ENCODE results near the gene JPH2. TPM values are rescaled to one million over a fixed set of nuclear protein-coding genes. Genes with fewer than 3 reads are reported as not detected.
A peak's percentile ranks its signal among the peaks of the same experiment; 100 is the strongest.

The JPH2 gene
- total RNA-seq, 2 donors from 2014 or later, result 0.97 TPM; not detected in 1

DNA sequence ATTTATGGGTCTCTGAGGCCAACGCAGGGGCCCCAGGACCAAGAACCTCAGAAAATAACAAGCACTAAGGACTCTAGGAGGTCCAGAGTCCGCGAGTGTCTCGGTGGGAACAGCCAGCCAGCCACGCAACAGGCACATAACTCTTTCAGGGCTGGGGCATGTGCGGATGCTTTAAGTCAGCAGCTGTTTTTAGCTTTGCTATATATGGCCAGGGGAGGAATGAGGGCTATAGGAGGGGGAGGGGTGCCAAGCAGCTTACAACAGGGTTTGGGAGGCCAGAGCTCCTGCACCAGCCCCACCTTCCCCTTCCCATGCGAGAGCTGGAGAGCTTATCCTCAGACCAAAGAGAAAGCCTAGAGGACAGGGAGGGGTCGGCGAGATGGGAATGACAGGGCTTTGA lies 6.2 kb downstream of the JPH2 start:
- ATAC-seq, result no peak
- Mint-ChIP-seq H3K27ac (no peak overlapping the region), H3K9me3 (no peaks in the 10 kb centered on the region), H3K36me3 (peaks cover 0 to 4% of the 10 kb centered on the region in 2 donors)
- no peak for DNase-seq (ENCODE audit: low spot score in 2 of 2)

DNA sequence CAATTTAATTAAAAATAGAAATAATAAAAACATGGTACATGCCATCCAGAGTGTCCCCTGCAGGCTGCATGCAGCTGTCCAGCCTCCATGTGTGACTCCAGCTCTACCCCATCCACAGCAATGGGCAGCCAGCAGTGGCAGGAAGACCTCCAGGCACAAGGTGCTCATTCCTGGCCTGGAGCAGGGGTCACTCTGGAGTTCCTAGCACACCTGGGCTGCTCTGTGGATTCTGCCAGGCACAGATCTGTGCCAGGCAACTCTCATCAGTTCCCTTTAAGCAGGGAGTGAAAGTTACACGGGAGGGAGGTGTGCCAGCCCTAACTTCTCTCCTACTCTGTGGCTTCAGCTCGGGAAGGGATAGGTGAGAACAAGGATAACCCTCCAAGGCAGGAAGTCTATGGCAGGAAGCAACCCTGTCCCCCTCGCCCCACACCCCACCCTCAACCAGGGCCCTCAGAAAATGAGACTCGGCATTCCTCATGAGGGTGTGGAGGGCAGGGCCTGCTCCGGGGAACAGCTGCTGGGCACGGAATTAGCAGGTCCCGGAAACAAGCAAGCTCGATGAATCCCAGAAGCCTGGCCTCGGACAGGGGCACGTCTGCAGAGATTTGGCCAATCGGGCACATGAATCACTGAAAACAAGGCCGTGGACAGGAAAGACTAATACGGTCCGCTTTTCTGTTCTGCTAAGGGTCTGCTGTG lies 10.0 kb downstream of the JPH2 start:
- Mint-ChIP-seq H3K36me3 (no peaks in the 10 kb centered on the region), H3K27ac (no peak overlapping the region), H3K9me3 (no peaks in the 10 kb centered on the region)
- ATAC-seq (no peak), DNase-seq (ENCODE audit: low spot score in 2 of 2) (no peak)

DNA sequence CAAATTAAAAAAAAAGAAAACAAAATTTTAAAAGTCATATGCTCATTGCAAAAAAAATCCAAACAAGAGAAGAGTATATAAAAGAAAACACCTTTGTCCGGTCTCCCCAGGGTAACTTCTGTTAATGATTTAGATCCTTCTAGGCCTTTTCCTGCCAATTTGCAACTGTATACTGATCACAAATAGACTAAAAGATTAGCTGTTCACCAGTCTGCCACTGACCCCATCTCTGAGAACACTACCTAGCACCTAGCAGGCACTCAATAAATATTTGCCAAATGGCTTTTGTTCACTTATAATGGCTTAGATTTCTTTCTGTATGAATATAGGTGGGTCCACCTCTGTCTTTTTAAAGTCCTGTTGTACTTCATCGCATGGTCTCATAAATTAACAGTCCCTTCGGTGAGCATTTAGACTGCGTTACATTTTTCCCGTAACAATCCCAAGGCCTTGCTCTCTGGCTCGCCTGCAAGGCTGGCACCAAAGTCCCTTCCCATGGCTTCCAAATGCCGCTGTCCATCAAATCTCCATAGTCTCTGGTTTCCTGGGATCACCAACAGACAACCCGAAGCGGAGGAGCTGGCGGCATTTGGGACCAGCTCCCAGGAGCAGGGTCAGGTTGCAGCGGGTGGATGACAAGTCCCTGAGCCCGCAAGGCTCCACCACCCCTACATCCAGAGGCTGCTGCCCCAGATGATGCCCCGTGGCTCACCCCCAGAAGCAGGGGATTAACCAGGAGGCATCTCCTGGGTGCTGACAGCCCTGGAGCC lies 11.8 kb downstream of the JPH2 start:
- no peaks in the 10 kb centered on the region for H3K36me3 Mint-ChIP-seq
- H3K9me3 Mint-ChIP-seq, result no peaks in the 10 kb centered on the region
- DNase-seq (ENCODE audit: low spot score in 2 of 2), result no peak
- no peak overlapping the region for H3K27ac Mint-ChIP-seq
- ATAC-seq, result no peak

DNA sequence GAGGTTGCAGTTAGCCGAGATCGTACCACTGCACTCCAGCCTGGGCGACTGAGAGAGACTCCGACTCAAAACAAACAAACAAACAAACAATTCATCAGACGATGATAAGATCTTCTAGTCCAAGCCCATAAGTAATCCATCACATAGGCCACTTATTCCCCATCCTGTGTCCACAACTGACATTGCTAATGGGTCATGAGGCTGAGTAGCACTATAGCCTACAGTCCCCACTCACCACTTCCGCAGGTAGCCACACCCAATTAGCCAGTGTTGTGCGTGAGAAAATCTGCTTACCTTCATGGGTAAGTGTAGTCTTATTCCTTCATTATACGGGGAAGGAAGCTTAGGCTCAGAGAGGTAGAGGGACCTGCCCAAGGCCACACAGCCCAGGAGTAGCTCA lies 13.1 kb downstream of the JPH2 start:
- no peak for DNase-seq (ENCODE audit: low spot score in 2 of 2)
- Mint-ChIP-seq H3K36me3 (no peaks in the 10 kb centered on the region), H3K9me3 (no peaks in the 10 kb centered on the region), H3K27ac (no peak overlapping the region)
- no peak for ATAC-seq

DNA sequence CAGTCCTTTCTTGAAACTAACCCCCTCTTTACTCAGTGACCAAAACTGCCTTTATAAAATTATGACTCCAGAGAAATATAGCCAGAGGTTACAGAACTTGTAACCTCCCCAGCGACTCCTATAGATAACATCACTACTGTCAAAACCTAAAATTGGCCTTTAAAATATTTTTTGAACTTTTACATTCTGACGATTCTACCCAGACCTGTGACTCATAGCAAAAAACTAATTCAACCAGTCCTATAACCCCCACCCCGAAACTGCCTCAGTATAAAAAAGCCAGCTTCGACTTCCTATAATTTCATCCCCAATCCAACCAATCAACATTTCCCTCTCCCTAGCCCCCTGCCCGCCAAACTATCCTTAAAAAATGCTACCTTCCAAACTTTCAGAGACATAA lies 13.9 kb downstream of the JPH2 start:
- DNase-seq (ENCODE audit: low spot score in 2 of 2) (no peak), ATAC-seq (no peak)
- no peaks in the 10 kb centered on the region for H3K9me3 Mint-ChIP-seq
- no peak overlapping the region for H3K27ac Mint-ChIP-seq
- H3K36me3 Mint-ChIP-seq, result no peaks in the 10 kb centered on the region

DNA sequence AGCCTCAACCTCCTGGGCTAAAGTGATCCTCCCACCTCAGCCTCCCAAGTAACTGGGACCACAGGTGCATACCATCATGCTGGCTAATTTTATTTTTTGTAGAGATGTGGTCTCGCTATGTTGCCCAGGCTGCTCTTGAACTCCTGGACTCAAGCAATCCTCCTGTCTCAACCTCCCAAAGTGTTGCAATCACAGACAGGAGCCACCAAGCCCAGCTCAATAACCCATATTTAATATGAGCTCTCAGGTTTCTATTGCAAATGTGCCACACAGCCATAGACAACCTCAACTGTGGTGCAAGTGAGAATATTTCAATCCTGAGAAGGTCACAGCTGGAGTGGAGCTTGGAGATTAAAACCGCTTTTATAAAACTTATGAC lies 14.4 kb downstream of the JPH2 start:
- DNase-seq (ENCODE audit: low spot score in 2 of 2) (no peak), ATAC-seq (no peak)
- Mint-ChIP-seq H3K9me3 (no peaks in the 10 kb centered on the region), H3K27ac (no peak overlapping the region), H3K36me3 (no peaks in the 10 kb centered on the region)

DNA sequence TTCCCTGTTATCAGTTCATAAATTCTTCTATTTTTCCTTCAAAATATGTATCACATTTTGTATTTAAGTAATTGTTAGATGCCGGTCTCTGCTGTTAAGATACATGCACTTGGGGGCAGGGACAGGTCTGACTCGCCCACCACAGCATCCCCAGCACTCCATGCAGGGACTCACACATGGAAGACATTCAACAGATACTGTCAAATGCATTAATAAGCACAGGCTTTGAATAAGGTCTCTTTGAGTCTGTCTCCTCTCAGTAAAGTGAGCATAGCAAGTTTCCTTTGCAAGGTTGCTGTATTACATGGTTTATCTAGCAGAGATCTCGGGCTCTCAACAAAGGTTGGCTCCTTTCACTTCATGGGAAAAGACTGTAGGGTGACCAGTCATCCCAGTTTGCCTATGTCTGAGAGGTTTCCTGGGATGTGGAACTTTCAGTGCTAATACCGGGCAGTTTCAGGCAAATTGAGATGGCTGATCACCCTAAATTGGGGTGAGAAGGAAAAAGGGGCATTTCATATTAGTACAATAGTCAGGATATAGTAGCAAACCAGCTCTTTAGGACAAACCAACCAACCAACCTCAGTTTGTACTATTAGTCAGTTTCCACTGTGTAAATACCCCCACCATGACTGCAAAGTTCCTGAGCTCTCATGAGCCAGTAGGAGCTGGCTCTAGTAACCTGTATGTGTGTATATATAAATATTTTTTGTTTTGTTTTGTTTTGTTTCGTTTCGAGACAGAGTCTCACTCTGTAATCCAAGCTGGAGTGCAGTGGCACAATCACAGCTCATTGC lies 15.0 kb downstream of the JPH2 start:
- ATAC-seq (no peak), DNase-seq (ENCODE audit: low spot score in 2 of 2) (no peak)
- H3K9me3 Mint-ChIP-seq, result no peaks in the 10 kb centered on the region
- H3K27ac Mint-ChIP-seq, result no peak overlapping the region
- H3K36me3 Mint-ChIP-seq, result no peaks in the 10 kb centered on the region

DNA sequence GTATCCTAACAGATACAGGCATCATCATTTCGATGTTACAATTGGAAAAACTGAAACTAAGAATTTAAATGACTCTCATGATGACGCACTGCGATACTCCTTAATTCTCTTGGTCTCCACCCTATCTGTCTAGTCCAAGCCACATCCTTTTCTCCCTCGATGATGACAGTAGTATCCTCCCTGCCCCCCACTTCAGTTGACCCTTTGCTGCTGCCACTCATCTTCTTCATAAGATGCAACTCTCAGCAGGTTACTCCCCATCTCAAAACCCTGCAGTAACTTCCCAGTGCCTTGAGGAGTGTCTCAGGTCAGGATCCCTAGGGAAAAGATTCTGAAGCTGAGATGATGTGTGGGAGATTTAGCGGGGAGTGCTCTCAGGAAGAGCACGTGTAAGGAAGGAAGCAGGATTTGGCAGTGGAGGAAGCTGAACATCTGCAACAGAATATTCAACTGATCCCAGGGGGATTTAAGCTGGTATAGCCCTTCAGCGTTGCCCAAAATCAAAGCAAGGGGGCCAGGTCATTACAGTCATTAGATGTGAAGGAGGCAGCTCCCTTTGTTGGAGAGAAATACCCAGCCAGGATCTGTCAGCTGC lies 16.1 kb downstream of the JPH2 start:
- Mint-ChIP-seq H3K27ac (no peak overlapping the region), H3K36me3 (no peaks in the 10 kb centered on the region), H3K9me3 (no peaks in the 10 kb centered on the region)
- ATAC-seq (no peak), DNase-seq (ENCODE audit: low spot score in 2 of 2) (no peak)

DNA sequence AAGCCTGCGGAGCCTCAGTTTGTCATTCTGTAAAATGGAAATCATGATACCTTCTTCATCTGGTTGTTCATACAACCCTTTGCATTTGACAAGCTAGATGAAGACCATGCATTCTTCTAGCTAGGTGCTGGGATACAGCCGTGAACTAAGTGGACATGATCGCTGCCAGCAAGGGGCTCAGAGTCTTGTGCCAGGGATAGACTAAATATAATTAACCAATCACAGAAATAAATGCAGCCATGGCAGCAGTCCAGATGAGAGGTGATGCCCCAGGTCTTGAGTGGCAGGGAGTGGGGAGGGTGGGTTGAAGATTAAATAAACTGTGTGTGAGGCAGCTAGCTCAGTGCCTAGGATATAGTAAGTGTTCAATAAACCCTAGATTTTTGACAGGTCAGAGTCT lies 19.3 kb downstream of the JPH2 start:
- Mint-ChIP-seq H3K27ac (no peak overlapping the region), H3K9me3 (no peaks in the 10 kb centered on the region), H3K36me3 (no peaks in the 10 kb centered on the region)
- ATAC-seq (no peak), DNase-seq (ENCODE audit: low spot score in 2 of 2) (no peak)

DNA sequence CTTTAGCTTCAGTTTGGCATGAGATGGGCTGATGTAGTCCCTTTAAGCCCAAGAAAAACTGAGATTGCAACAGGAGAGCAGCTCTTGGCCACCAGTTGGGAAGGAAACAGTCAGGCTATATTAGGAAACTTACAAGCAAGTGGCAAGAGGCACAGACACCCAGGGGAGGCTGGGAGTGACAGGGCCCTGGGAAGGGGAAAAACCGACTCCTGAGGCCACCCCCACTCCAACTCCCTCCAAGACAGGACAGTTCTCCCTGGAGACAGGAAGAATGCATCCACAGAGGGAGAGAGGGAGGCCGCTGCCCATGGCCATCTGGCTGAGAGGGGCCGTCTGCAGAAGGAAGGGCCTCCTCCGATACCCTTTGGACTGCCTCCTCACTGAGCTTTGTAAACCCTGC lies 20.5 kb downstream of the JPH2 start:
- no peak for DNase-seq (ENCODE audit: low spot score in 2 of 2)
- peak in 1 of 2 donors; percentile 26 for ATAC-seq
- no peaks in the 10 kb centered on the region for H3K36me3 Mint-ChIP-seq
- no peak overlapping the region for H3K27ac Mint-ChIP-seq
- no peaks in the 10 kb centered on the region for H3K9me3 Mint-ChIP-seq

DNA sequence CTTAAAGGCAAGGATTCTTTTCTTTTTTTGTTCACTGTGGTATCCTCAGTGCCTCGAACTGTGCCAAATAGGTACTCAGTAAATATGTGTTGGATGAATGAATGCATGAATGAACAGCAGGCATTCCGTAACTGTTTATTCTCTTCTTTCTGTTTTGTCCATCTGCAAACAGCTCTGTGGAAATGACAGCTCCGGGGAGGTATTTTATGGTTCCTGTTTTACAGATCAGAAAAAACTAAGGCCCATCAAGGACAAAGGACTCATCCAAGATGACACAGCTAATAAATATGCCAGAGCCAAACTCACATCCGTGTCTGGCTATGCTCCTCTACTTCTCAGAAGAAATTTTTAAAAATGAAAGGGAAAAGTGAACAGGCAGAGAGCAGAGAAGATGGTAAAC lies 21.0 kb downstream of the JPH2 start:
- no peak for DNase-seq (ENCODE audit: low spot score in 2 of 2)
- Mint-ChIP-seq H3K27ac (no peak overlapping the region), H3K9me3 (no peaks in the 10 kb centered on the region), H3K36me3 (no peaks in the 10 kb centered on the region)
- ATAC-seq, result no peak

DNA sequence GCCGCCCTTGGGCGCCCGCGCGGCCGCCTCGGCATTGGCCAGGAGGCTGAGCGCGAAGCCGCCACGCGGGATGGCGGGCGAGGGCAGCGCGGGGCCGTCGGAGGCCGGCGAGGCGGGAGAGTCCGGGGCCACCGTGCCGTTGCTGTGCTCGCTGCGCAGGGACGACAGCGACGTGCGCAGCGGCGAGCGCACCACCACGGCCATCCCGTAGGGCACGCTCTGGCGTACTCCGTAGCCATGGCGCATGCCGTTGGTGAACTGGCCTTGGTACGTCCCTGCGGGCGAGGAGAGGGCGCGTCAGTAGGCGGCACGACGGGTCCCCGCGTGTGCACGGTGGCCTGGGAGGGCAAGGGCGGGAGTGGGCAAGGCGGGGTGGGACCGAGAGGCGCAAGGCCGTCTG lies 26.9 kb downstream of the JPH2 start:
- DNase-seq (ENCODE audit: low spot score in 2 of 2) (no peak), ATAC-seq (no peak)
- Mint-ChIP-seq H3K36me3 (no peaks in the 10 kb centered on the region), H3K9me3 (peaks cover 0 to 4% of the 10 kb centered on the region in 2 donors), H3K27ac (no peak overlapping the region)

DNA sequence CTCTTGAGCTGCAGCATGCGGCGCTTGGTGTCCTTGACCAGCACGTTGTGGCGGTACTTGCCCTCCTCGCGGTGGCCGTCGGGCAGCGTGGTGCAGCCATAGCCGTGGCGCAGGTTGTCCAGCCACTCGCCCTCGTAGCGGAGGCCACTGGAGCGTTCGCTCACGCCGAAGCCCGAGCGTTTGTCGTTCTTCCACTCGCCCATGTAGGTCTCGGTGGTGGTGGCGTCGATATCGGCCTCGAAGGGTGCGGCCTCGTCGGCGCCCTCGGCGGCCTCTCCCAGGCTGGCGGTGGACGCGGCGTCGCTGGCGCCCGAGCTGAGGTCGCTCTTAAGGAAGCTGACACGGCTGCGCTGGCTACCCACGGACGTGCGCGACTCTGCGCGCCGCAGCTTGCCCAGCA lies 27.3 kb downstream of the JPH2 start:
- DNase-seq (ENCODE audit: low spot score in 2 of 2) (no peak), ATAC-seq (no peak)
- H3K27ac Mint-ChIP-seq, result no peak overlapping the region

DNA sequence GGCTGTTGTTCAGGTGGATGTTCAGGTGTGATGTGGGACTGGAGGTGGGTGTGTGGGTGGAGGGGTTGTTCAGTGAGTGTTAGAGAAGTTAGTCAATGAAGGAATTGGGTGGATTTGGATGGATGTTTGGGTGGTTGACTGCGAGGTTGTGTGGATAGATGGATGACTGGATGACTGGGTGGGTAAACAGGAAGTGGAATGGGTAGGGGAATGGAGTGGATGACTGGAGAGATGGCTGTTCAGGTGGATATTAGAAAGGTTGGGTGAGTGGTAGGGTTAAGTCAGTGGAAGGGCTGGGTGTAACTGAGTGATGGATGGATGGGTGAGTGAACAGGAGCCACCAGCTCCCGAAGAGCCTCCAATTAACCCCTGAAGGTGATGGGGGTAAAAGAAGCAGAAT lies 27.9 kb downstream of the JPH2 start:
- Mint-ChIP-seq H3K27ac (no peak overlapping the region), H3K36me3 (no peaks in the 10 kb centered on the region), H3K9me3 (peaks cover 0 to 4% of the 10 kb centered on the region in 2 donors)
- DNase-seq (ENCODE audit: low spot score in 2 of 2) (no peak), ATAC-seq (no peak)

More for the DNA sequence above, 27.3 kb downstream of the JPH2 start:
- Mint-ChIP-seq H3K9me3 (peaks cover 0 to 4% of the 10 kb centered on the region in 2 donors), H3K36me3 (no peaks in the 10 kb centered on the region)

DNA sequence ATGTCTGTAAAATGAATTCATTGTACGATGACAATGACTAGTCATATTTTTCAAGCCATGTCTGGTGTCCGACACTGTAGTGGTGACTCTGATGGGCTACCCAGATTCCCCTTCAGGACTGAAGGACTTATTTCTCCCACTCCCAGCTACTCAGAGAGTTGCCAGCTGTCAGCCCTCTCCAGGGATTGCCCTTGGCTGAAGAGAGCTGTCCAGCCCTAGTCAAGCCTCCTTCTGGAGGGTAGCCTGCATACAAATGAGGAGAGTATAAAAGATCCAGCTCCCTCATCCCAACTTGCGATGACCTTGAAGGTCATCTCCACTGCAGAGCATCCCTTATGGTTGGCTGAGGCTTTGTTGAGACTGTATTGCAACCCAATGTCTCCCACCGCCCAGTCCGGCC lies 29.9 kb downstream of the JPH2 start:
- DNase-seq (ENCODE audit: low spot score in 2 of 2) (no peak), ATAC-seq (no peak)
- Mint-ChIP-seq H3K27ac (no peak overlapping the region), H3K36me3 (no peaks in the 10 kb centered on the region), H3K9me3 (peaks cover 4% of the 10 kb centered on the region in 2 donors)

DNA sequence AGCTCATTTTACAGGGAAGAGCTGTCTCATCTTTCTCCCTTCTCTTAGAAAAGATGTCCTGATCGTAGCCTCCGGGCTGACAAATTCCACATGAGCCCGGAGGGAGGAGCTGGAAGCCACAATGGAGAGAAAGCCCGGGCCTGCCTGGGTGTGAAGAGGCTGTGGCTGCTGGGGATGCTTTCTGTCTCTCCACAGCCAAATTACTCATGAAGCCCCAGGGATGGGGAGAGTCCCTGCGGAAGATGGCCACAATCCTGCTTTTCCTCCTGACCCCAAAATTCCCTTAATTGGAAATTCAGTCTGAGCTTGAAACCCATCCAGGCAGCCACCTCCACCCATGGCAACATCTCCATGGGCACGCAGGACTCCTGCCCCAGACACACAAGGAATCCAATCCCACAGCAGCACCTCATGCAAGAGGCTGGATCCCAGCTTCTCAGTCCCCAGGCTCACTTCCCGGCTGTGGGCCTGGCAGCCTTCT lies 32.4 kb downstream of the JPH2 start:
- Mint-ChIP-seq H3K36me3 (no peaks in the 10 kb centered on the region), H3K27ac (no peak overlapping the region), H3K9me3 (peaks cover 4% of the 10 kb centered on the region in 2 donors)
- ATAC-seq (no peak), DNase-seq (ENCODE audit: low spot score in 2 of 2) (no peak)

DNA sequence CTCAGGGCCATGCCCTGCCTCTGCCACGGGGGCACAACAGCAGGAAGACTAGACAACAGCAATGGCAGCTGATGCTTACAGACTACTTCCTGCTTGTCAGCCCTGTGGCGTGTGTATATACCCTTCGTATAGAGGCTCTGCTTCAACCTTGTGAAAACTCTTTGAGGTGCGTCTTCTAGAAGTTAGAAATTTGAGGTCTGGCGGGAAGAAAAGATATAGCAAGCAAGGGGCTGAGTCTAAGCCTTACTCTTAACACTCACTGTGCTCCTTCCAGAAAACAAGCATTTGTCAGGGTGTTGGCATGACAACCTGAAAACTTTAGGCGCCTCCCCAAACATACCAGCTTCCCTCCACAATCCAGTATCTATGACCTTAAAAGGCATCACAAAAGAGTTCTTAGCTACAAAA lies 33.3 kb downstream of the JPH2 start:
- Mint-ChIP-seq H3K36me3 (no peaks in the 10 kb centered on the region), H3K27ac (peak overlapping the region in 1 of 2 donors; percentile 7), H3K9me3 (peaks cover 0 to 4% of the 10 kb centered on the region in 2 donors)
- peak in 1 of 2 donors; percentile 13 for DNase-seq (ENCODE audit: low spot score in 2 of 2)
- ATAC-seq, result peak; percentile 62 to 80
